CD14-positive monocyte (primary cell): ENCODE data around the gene RNF169. TPM values are rescaled to one million over a fixed set of nuclear protein-coding genes. Genes with fewer than 3 reads are reported as not detected.

Experiments used
- DNase-seq, 3 donors: peaks; one replicate each; pipeline ENCODE4 v3.0.0-alpha.2; 2011 to 2022
- H2AFZ ChIP-seq: 2 replicates; pipeline ENCODE4 v1.6.0; 2012; ENCODE audit warnings: mild to moderate bottlenecking, low read depth, low read length, inconsistent platforms; ENCODE audit not compliant: insufficient read depth, poor library complexity, severe bottlenecking
- H3K27ac ChIP-seq, 2 donors: 1 replicate in 1 of 2; 2 replicates in 1 of 2; pipeline ENCODE4 v1.5.1; 2012 to 2013; ENCODE audit warnings: low read length in 2 of 2, control low read depth in 1 of 2, inconsistent platforms in 1 of 2, low read depth in 1 of 2, mild to moderate bottlenecking in 1 of 2
- H3K27me3 ChIP-seq, 2 donors: one replicate each; pipeline versions ENCODE4 v1.6.0 to v1.6.1; 2011 to 2013; ENCODE audit warnings: low read length in 2 of 2; ENCODE audit not compliant: control insufficient read depth in 2 of 2, insufficient read depth in 2 of 2
- H3K36me3 ChIP-seq, 2 donors: replicated peaks in 1 of 2; 1 replicate in 1 of 2; 2 replicates in 1 of 2; pipeline versions ENCODE4 v1.5.1 to v1.6.1; 2012 to 2013; ENCODE audit warnings: low read length in 2 of 2, control low read depth in 1 of 2, inconsistent platforms in 1 of 2, mild to moderate bottlenecking in 1 of 2; ENCODE audit not compliant: insufficient read depth in 2 of 2, control insufficient read depth in 1 of 2
- H3K4me1 ChIP-seq, 2 donors: 1 replicate in 1 of 2; 2 replicates in 1 of 2; pipeline versions ENCODE4 v1.5.1 to v1.6.1; 2012 to 2013; ENCODE audit warnings: low read length in 2 of 2, control low read depth in 1 of 2, inconsistent platforms in 1 of 2, mild to moderate bottlenecking in 1 of 2, moderate library complexity in 1 of 2; ENCODE audit not compliant: insufficient read depth in 2 of 2, control insufficient read depth in 1 of 2
- H3K4me2 ChIP-seq: replicated peaks from 2 replicates; pipeline ENCODE3; 2012; ENCODE audit warnings: low read length, moderate library complexity, mild to moderate bottlenecking; ENCODE audit not compliant: poor library complexity, severe bottlenecking; ENCODE audit errors: extremely low read depth
- H3K4me3 ChIP-seq, 3 experiments: fragments of 200-600 bp in 1 of 3; sonication (generic) in 1 of 3; replicated peaks in 1 of 3; 1 replicate in 2 of 3; 2 replicates in 1 of 3; pipeline ENCODE4 v1.5.1; 2011 to 2013; ENCODE audit warnings: low read length in 3 of 3, mild to moderate bottlenecking in 3 of 3, control low read depth in 2 of 3, low read depth in 2 of 3, inconsistent platforms in 1 of 3, moderate library complexity in 1 of 3
- H3K79me2 ChIP-seq: 2 replicates; pipeline ENCODE4 v1.6.0; 2012; ENCODE audit warnings: mild to moderate bottlenecking, control low read depth, inconsistent platforms, low read length, moderate library complexity; ENCODE audit not compliant: insufficient read depth
- H3K9ac ChIP-seq: 2 replicates; pipeline ENCODE4 v1.6.0; 2017; ENCODE audit warnings: low read length, mild to moderate bottlenecking; ENCODE audit not compliant: insufficient read depth, poor library complexity, severe bottlenecking
- H3K9me3 ChIP-seq, 2 donors: replicated peaks in 1 of 2; 1 replicate in 1 of 2; 2 replicates in 1 of 2; pipeline versions ENCODE4 v1.5.1 to v1.6.1; 2012 to 2013; ENCODE audit warnings: low read length in 2 of 2, control low read depth in 1 of 2; ENCODE audit not compliant: control insufficient read depth in 1 of 2, insufficient read depth in 1 of 2
- H4K20me1 ChIP-seq: 2 replicates; pipeline ENCODE4 v1.6.0; 2012; ENCODE audit warnings: mild to moderate bottlenecking, low read length, control low read depth, moderate library complexity; ENCODE audit not compliant: insufficient read depth
- H3K27ac Mint-ChIP-seq, 7 donors: one replicate each; pipeline ENCODE4 v1.8.0; 2020; ENCODE audit warnings: mild to moderate bottlenecking in 7 of 7, mixed read lengths in 7 of 7, moderate library complexity in 6 of 7, inconsistent platforms in 2 of 7
- H3K27me3 Mint-ChIP-seq, 3 donors: one replicate each; pipeline ENCODE4 v1.8.0; 2021 to 2022; ENCODE audit warnings: low read depth in 3 of 3, mild to moderate bottlenecking in 3 of 3, mixed read lengths in 3 of 3, moderate library complexity in 3 of 3, inconsistent platforms in 1 of 3
- H3K36me3 Mint-ChIP-seq, 2 donors: one replicate each; pipeline ENCODE4 v1.8.0; 2020; ENCODE audit warnings: mixed read lengths in 2 of 2, inconsistent platforms in 1 of 2, mild to moderate bottlenecking in 1 of 2
- H3K4me1 Mint-ChIP-seq: one replicate; pipeline ENCODE4 v1.8.0; 2020; ENCODE audit warnings: mild to moderate bottlenecking, mixed read lengths
- H3K4me3 Mint-ChIP-seq, 2 donors: one replicate each; pipeline ENCODE4 v1.8.0; 2020; ENCODE audit warnings: mild to moderate bottlenecking in 2 of 2, mixed read lengths in 2 of 2, moderate library complexity in 1 of 2
- H3K9me3 Mint-ChIP-seq, 7 donors: one replicate each; pipeline ENCODE4 v1.8.0; 2020 to 2022; ENCODE audit warnings: mixed read lengths in 7 of 7, mild to moderate bottlenecking in 6 of 7, moderate library complexity in 6 of 7, inconsistent platforms in 2 of 7
- CTCF ChIP-seq: fragments of 200-600 bp; IDR thresholded peaks from one replicate; pipeline ENCODE4 v1.8.0; 2022; ENCODE audit warnings: antibody characterized with exemption, mild to moderate bottlenecking
- WGBS: methylation state at CpG from one replicate; pipeline ENCODE4 v1.1.5; 2013; ENCODE audit warnings: missing lambda C conversion rate; ENCODE audit not compliant: insufficient coverage; 5-methylcytosine and 5-hydroxymethylcytosine counted together
- intact Hi-C, 2 donors: fragments of 100-400 bp; cut with micrococcal nuclease; formaldehyde crosslinking; loops; one replicate each; pipeline versions ENCODE4 v1.15.0 to v1.15.1; 2023
- polyA plus RNA-seq, 3 donors: library from polyadenylated mRNA; depleted of rRNA in 1 of 3; unstranded in 2 of 3; stranded (reverse) in 1 of 3; fragments of 300-500 nt in 2 of 3; fragments of >200 nt in 1 of 3; fragmentation: Illumina TruSeq in 2 of 3; gene quantifications; 1 replicate in 2 of 3; 2 replicates in 1 of 3; pipeline ENCODE4 v1.2.3, GENCODE V29; 2012 to 2021

RNF169 gene
- polyA plus RNA-seq, 3 donors: 1.4 to 16.2 (median 2.0) TPM

GRCh38 chr11:74714904-74715303 lies 33.7 kb upstream of the RNF169 start:
- intact Hi-C loops: no loop called here
- 92% methylated on average over 4 of the region's 7 CpGs for WGBS
- H3K36me3 ChIP-seq: no peaks in the 10 kb centered on the region

GRCh38 chr11:74717221-74717969 lies 31.3 kb upstream of the RNF169 start:
- no peak for DNase-seq
- Mint-ChIP-seq H3K36me3 (no peaks in the 10 kb centered on the region), H3K4me3 (no peak overlapping the region), H3K9me3 (no peaks in the 10 kb centered on the region), H3K27me3 (peaks cover 0 to 2% (median 1%) of the 10 kb centered on the region in 3 donors), H3K4me1 (no peaks in the 10 kb centered on the region), H3K27ac (no peak overlapping the region)
- Histone ChIP-seq H2AFZ (no peak overlapping the region), H3K79me2 (no peaks in the 10 kb centered on the region), H3K4me2 (no peak overlapping the region), H3K4me3 (no peak overlapping the region), H3K9ac (no peak overlapping the region), H4K20me1 (no peaks in the 10 kb centered on the region), H3K36me3 (no peaks in the 10 kb centered on the region), H3K27me3 (no peaks in the 10 kb centered on the region), H3K9me3 (no peaks in the 10 kb centered on the region), H3K4me1 (no peaks in the 10 kb centered on the region), H3K27ac (no peak overlapping the region)
- intact Hi-C loops: no loop called here
- WGBS: no CpG with 5 or more reads among the region's 5 CpGs
- no peak for TF ChIP-seq CTCF

More at GRCh38 chr11:74714904-74715303, 33.7 kb upstream of the RNF169 start:
- Mint-ChIP-seq H3K27ac (no peak overlapping the region), H3K4me1 (no peaks in the 10 kb centered on the region), H3K27me3 (peaks cover 0 to 1% (median 0%) of the 10 kb centered on the region in 3 donors), H3K9me3 (no peaks in the 10 kb centered on the region), H3K4me3 (no peak overlapping the region), H3K36me3 (no peaks in the 10 kb centered on the region)
- Histone ChIP-seq H3K9me3 (no peaks in the 10 kb centered on the region), H3K4me1 (no peaks in the 10 kb centered on the region), H3K79me2 (no peaks in the 10 kb centered on the region), H3K27ac (no peak overlapping the region), H3K4me3 (no peak overlapping the region), H2AFZ (no peak overlapping the region), H3K9ac (no peak overlapping the region), H4K20me1 (no peaks in the 10 kb centered on the region), H3K27me3 (no peaks in the 10 kb centered on the region), H3K4me2 (no peak overlapping the region)
- TF ChIP-seq CTCF: no peak
- DNase-seq: no peak
